Measurements from ENCODE around the gene ZNG1A.

GRCh38 chr9:221989-222776, 43.3 kb upstream of the ZNG1A start:
- TF ChIP-seq, protein P1, sequence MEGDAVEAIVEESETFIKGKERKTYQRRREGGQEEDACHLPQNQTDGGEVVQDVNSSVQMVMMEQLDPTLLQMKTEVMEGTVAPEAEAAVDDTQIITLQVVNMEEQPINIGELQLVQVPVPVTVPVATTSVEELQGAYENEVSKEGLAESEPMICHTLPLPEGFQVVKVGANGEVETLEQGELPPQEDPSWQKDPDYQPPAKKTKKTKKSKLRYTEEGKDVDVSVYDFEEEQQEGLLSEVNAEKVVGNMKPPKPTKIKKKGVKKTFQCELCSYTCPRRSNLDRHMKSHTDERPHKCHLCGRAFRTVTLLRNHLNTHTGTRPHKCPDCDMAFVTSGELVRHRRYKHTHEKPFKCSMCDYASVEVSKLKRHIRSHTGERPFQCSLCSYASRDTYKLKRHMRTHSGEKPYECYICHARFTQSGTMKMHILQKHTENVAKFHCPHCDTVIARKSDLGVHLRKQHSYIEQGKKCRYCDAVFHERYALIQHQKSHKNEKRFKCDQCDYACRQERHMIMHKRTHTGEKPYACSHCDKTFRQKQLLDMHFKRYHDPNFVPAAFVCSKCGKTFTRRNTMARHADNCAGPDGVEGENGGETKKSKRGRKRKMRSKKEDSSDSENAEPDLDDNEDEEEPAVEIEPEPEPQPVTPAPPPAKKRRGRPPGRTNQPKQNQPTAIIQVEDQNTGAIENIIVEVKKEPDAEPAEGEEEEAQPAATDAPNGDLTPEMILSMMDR (IDR thresholded peaks at IDR 0.05; ENCODE audit: low read length) = no peak
- no peak for TF ChIP-seq EZH2 (IDR thresholded peaks at IDR 0.05; ENCODE audit: borderline replicate concordance, low read length)

Measured in OCI-LY1 (cell line).